Brain microvascular endothelial cell (primary cell): ENCODE results near the gene RSU1.

Experiments
- DNase-seq: peaks from one replicate; pipeline ENCODE4 v3.0.0-alpha.2; 2020
- H3K27ac ChIP-seq: fragments of 250-450 bp; sonication (Bioruptor Pico); 2 replicates; pipeline ENCODE4 v1.5.1; 2020; ENCODE audit warnings: mild to moderate bottlenecking, moderate library complexity
- H3K27me3 ChIP-seq: fragments of 250-450 bp; sonication (Bioruptor Pico); replicated peaks from 2 replicates; pipeline ENCODE4 v1.5.1; 2020; ENCODE audit warnings: mild to moderate bottlenecking
- H3K36me3 ChIP-seq: fragments of 250-450 bp; sonication (Bioruptor Pico); replicated peaks from 2 replicates; pipeline ENCODE4 v1.5.1; 2020; ENCODE audit warnings: mild to moderate bottlenecking
- H3K4me3 ChIP-seq: 2 replicates; pipeline ENCODE4 v1.5.1; 2011; ENCODE audit warnings: low read depth, mild to moderate bottlenecking, control low read depth, low read length, moderate library complexity
- CTCF ChIP-seq: IDR thresholded peaks from 2 replicates; pipeline ENCODE4 v1.5.1; 2011; ENCODE audit warnings: low read depth, mild to moderate bottlenecking, moderate library complexity, low read length, control low read depth, inconsistent platforms; ENCODE audit errors: missing control alignments
- in situ Hi-C: cut with HindIII; loops from 2 replicates; pipeline ENCODE4 v1.10.0; 2017; ENCODE audit warnings: low sequenced_read_pairs, low pct_ligation_motif_present

RSU1 gene

GRCh38 chr10:16681521-16681920 lies 135.7 kb downstream of the RSU1 start:
- Histone ChIP-seq H3K27ac (no peak overlapping the region), H3K36me3 (no peaks in the 10 kb centered on the region), H3K4me3 (no peak overlapping the region), H3K27me3 (no peaks in the 10 kb centered on the region)
- no peak for TF ChIP-seq CTCF
- peak; percentile 9 for DNase-seq
- in situ Hi-C loops, result no loop called here

- Histone ChIP-seq H3K27ac (no peak overlapping the region), H3K4me3 (no peak overlapping the region), H3K36me3 (no peaks in the 10 kb centered on the region), H3K27me3 (no peaks in the 10 kb centered on the region)
- no peak for DNase-seq
- no peak for TF ChIP-seq CTCF
- in situ Hi-C loops, result no loop called here
These were observed 137.7 kb downstream of the RSU1 start for GRCh38 chr10:16679511-16679910.

- DNase-seq, result no peak
- Histone ChIP-seq H3K4me3 (no peak overlapping the region), H3K27ac (no peak overlapping the region), H3K36me3 (no peaks in the 10 kb centered on the region), H3K27me3 (no peaks in the 10 kb centered on the region)
- TF ChIP-seq CTCF, result no peak
- in situ Hi-C loops, result no loop called here
These were observed 141.9 kb downstream of the RSU1 start for GRCh38 chr10:16675334-16675733.

- Histone ChIP-seq H3K4me3 (no peak overlapping the region), H3K27ac (no peak overlapping the region), H3K36me3 (peaks cover 3% of the 10 kb centered on the region), H3K27me3 (no peaks in the 10 kb centered on the region)
- DNase-seq, result no peak
- no peak for TF ChIP-seq CTCF
- in situ Hi-C loops, result no loop called here
These were observed 143.0 kb downstream of the RSU1 start for GRCh38 chr10:16674147-16674703.

- peaks cover 3% of the 10 kb centered on the region for H3K36me3 ChIP-seq
- no peaks in the 10 kb centered on the region for H3K27me3 ChIP-seq
- H3K27ac ChIP-seq, result no peak overlapping the region
- TF ChIP-seq CTCF, result no peak
- in situ Hi-C loops, result no loop called here
- no peak for DNase-seq
- no peak overlapping the region for H3K4me3 ChIP-seq
These were observed 143.8 kb downstream of the RSU1 start for GRCh38 chr10:16673443-16673842.

GRCh38 chr10:16663444-16663843 lies 153.8 kb downstream of the RSU1 start:
- H3K4me3 ChIP-seq, result no peak overlapping the region
- H3K27ac ChIP-seq, result no peak overlapping the region
- in situ Hi-C loops, result no loop called here
- TF ChIP-seq CTCF, result no peak
- no peaks in the 10 kb centered on the region for H3K36me3 ChIP-seq
- no peaks in the 10 kb centered on the region for H3K27me3 ChIP-seq
- DNase-seq, result no peak
